ENCODE measurements around the gene GPR15.

Gene GPR15

DNA sequence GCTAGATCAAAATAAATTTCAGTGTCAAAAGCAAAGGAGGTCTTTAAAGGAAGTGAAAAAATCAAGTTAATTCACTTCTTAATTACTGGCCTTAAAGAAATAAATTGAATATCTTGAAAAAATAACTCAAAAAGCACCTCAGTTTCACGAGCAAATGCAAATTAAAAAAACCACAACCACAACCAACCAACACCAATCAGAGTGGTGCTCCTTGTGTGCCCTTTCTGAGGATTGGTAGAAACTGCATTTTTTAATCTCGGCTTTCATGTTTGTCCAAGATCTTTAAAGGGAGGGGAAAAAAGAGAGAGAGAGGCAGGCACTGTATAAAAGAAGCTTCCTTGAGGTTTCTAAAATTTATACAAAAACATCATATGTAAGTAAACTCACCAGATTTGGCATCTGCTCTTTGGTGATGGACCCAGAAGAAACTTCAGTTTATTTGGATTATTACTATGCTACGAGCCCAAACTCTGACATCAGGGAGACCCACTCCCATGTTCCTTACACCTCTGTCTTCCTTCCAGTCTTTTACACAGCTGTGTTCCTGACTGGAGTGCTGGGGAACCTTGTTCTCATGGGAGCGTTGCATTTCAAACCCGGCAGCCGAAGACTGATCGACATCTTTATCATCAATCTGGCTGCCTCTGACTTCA lies at the start of gene GPR15:
TSS of gene GPR15 (plus strand) at position 357 of the 653 bp plus-strand sequence. CDS start at position 413, 56 bp downstream.
- H3K4me3 Mint-ChIP-seq, result no peak within 1 kb of the TSS
- H3K9me3 Mint-ChIP-seq, result no peaks in the 10 kb centered on the region
- H3K4me1 Mint-ChIP-seq, result peaks cover 17% of the 10 kb centered on the region
- no peak for DNase-seq
- no peaks in the 10 kb centered on the region for H3K36me3 Mint-ChIP-seq (ENCODE audit: low read depth)
- TF ChIP-seq, protein P1, sequence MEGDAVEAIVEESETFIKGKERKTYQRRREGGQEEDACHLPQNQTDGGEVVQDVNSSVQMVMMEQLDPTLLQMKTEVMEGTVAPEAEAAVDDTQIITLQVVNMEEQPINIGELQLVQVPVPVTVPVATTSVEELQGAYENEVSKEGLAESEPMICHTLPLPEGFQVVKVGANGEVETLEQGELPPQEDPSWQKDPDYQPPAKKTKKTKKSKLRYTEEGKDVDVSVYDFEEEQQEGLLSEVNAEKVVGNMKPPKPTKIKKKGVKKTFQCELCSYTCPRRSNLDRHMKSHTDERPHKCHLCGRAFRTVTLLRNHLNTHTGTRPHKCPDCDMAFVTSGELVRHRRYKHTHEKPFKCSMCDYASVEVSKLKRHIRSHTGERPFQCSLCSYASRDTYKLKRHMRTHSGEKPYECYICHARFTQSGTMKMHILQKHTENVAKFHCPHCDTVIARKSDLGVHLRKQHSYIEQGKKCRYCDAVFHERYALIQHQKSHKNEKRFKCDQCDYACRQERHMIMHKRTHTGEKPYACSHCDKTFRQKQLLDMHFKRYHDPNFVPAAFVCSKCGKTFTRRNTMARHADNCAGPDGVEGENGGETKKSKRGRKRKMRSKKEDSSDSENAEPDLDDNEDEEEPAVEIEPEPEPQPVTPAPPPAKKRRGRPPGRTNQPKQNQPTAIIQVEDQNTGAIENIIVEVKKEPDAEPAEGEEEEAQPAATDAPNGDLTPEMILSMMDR (IDR thresholded peaks at IDR 0.05), result no peak
- peak within 1 kb of the TSS; percentile 23 for H3K27ac Mint-ChIP-seq
- H3K27me3 Mint-ChIP-seq (ENCODE audit: low read depth, poor library complexity), result no peaks in the 10 kb centered on the region

DNA sequence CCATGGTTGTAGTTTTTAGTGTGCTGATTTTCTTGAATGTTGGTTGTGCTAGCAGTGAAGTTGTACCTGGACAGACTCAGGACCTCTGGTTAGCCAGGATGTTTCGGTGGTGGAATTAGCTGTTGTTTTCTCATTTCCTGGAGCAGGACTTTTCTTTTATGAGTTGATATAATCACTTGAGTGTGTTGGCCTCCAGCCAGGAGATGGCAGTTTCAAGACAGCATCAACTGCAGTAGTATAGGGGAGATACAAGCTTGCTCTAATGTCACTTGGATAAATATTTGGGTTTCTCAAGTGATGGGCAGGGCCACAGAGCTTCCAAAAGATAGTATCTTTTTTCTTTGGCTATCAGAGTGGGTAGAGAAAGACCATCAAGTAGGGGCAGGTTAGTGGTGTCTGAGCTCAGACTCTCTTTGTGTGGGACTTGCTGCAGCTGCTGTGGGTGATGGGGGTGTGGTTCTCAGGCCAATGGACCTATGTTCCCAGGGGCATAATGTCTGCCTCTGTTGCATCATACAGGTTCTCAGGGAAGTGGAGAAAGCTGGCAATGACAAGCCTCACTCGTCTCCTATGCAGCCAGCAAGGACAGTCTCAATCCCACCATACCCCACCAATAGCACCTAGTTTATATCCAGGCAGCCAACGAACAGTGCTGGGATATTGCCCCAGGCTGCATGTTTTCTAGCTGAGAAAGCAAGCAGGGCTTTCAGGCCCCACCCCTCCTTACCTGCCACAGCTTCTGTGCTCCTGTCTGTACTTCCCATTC lies 48.9 kb upstream of the GPR15 start:
- no peak for DNase-seq
- Mint-ChIP-seq H3K4me1 (no peaks in the 10 kb centered on the region), H3K9me3 (peaks cover 39% of the 10 kb centered on the region), H3K27ac (no peak overlapping the region), H3K36me3 (ENCODE audit: low read depth) (no peaks in the 10 kb centered on the region), H3K27me3 (ENCODE audit: low read depth, poor library complexity) (no peaks in the 10 kb centered on the region), H3K4me3 (no peak overlapping the region)
- TF ChIP-seq, protein P1 (IDR thresholded peaks at IDR 0.05), result no peak

DNA sequence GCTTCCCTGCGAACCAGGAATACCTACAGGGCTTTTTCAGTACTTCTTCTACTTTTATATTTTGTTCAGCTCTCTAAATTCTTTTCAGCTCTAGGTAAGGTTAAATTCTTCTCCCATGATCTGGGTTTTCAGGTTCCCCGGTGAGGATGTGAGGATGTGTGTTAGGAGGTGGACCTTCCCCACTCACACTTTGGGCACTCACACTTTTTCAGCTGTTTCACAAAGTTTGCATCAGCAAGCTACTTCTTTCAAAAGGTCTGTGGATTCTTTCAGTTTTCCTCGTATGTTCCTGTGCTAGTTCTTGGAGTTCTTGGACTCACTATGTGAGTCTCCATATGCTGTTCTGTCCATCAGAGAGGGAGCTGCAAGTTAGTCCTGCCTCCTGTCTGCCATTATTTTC lies 48.2 kb upstream of the GPR15 start:
- H3K27me3 Mint-ChIP-seq (ENCODE audit: low read depth, poor library complexity), result no peaks in the 10 kb centered on the region
- no peaks in the 10 kb centered on the region for H3K4me1 Mint-ChIP-seq
- peaks cover 43% of the 10 kb centered on the region for H3K9me3 Mint-ChIP-seq
- H3K36me3 Mint-ChIP-seq (ENCODE audit: low read depth), result no peaks in the 10 kb centered on the region
- TF ChIP-seq, protein P1 (IDR thresholded peaks at IDR 0.05), result no peak
- no peak overlapping the region for H3K27ac Mint-ChIP-seq
- no peak overlapping the region for H3K4me3 Mint-ChIP-seq
- no peak for DNase-seq

DNA sequence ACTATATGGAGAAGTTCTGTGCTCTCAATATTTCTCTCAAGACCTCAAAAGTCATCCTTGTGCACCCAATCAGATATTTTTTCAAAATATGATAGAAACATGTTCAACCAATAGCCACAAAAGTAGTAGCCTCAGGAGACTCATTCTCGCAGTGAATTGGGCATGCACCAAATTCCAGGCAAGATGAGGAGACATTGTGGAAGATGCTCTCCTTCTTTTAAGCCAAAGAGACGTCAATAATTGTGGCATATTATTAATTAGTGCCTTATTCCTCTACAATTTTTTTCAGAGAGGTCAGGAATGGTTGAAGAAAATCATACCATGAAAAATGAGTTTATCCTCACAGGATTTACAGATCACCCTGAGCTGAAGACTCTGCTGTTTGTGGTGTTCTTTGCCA lies 34.4 kb upstream of the GPR15 start, which contains the start of gene OR5K2:
TSS of gene OR5K2 (plus strand) at position 301 of the 400 bp plus-strand sequence. CDS start at position 301, 0 bp downstream.
- H3K27ac Mint-ChIP-seq, result no peak within 1 kb of the TSS
- H3K4me3 Mint-ChIP-seq, result no peak within 1 kb of the TSS
- H3K36me3 Mint-ChIP-seq (ENCODE audit: low read depth), result no peaks in the 10 kb centered on the region
- TF ChIP-seq, protein P1 (IDR thresholded peaks at IDR 0.05), result no peak
- no peaks in the 10 kb centered on the region for H3K4me1 Mint-ChIP-seq
- no peaks in the 10 kb centered on the region for H3K9me3 Mint-ChIP-seq
- no peak for DNase-seq
- peaks cover 6% of the 10 kb centered on the region for H3K27me3 Mint-ChIP-seq (ENCODE audit: low read depth, poor library complexity)

DNA sequence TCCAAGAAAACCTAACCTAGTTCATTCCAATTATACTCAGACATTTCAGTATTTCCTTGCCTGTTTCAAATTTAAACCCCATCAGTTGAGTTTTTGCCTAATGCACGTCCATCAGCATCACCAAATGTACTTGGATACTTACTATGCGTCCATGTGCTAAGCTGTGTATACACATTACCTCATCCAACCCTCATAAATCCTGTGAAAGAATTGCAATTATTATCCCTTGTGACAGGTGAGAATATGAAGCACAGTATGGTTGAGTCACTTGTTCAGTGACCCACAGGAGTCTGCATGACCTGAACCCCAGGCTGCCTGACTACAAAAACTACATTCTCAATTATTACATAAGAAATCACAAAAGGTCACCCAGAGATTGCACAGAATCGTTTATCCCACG lies 31.8 kb upstream of the GPR15 start:
- Mint-ChIP-seq H3K4me1 (no peaks in the 10 kb centered on the region), H3K27ac (no peak overlapping the region), H3K9me3 (no peaks in the 10 kb centered on the region), H3K36me3 (ENCODE audit: low read depth) (no peaks in the 10 kb centered on the region), H3K27me3 (ENCODE audit: low read depth, poor library complexity) (peaks cover 4% of the 10 kb centered on the region), H3K4me3 (no peak overlapping the region)
- DNase-seq, result no peak
- TF ChIP-seq, protein P1 (IDR thresholded peaks at IDR 0.05), result no peak
